Thoracic aorta (tissue), 2 donors: ENCODE measurements around the gene ZNF774. TPM values are rescaled to one million over a fixed set of nuclear protein-coding genes. Genes with fewer than 3 reads are reported as not detected.
"Not testable (repeated sequence)": the region's sequence is repeated elsewhere in the genome, so short reads cannot be mapped to it uniquely, and the experiment has no call there.

Experiments
- ATAC-seq: fragments of 150-250 bp; one replicate; pipeline ENCODE4 v1.8.0; 2017; ENCODE audit warnings: low read depth; ENCODE audit not compliant: insufficient number of reproducible peaks, low FRiP score
- DNase-seq: peaks from one replicate; pipeline ENCODE4 v3.0.0-alpha.2; 2020; ENCODE audit warnings: low spot score
- H3K27ac ChIP-seq, 2 donors: fragments of 200-600 bp; sonication (generic); 1 replicate in 1 of 2; 2 replicates in 1 of 2; pipeline ENCODE4 v1.5.1; 2016; ENCODE audit warnings: mild to moderate bottlenecking in 2 of 2, moderate library complexity in 2 of 2
- H3K27me3 ChIP-seq: fragments of 200-600 bp; sonication (generic); replicated peaks from 2 replicates; pipeline ENCODE4 v1.6.0; 2016; ENCODE audit warnings: mild to moderate bottlenecking; ENCODE audit not compliant: insufficient read depth
- H3K36me3 ChIP-seq: fragments of 200-600 bp; sonication (generic); one replicate; pipeline ENCODE4 v1.5.1; 2016
- H3K4me1 ChIP-seq, 2 donors: fragments of 200-600 bp; sonication (generic); 1 replicate in 1 of 2; 2 replicates in 1 of 2; pipeline versions ENCODE4 v1.5.1 to v1.6.0; 2016; ENCODE audit warnings: low read depth in 2 of 2, mild to moderate bottlenecking in 1 of 2; ENCODE audit not compliant: control insufficient read depth in 1 of 2
- H3K4me3 ChIP-seq: fragments of 200-600 bp; sonication (generic); 2 replicates; pipeline ENCODE4 v1.5.1; 2016; ENCODE audit warnings: mild to moderate bottlenecking
- H3K9me3 ChIP-seq: fragments of 200-600 bp; sonication (generic); 2 replicates; pipeline ENCODE4 v1.5.1; 2016
- total RNA-seq, 2 donors: library from RNA; depleted of rRNA; stranded (reverse); fragments of >200 nt; gene quantifications; one replicate each; pipeline versions ENCODE4 v1.1.0 to v1.2.3, GENCODE V29; 2016
- TF ChIP-seq, protein P1 (sequence below): fragments of 200-600 bp; sonication (generic); IDR thresholded peaks from one replicate; pipeline ENCODE4 v1.5.1; 2019; ENCODE audit warnings: antibody characterized with exemption

The ZNF774 gene
- 1 to 10 TPM; 1.6 to 7.7 TPM for total RNA-seq

DNA sequence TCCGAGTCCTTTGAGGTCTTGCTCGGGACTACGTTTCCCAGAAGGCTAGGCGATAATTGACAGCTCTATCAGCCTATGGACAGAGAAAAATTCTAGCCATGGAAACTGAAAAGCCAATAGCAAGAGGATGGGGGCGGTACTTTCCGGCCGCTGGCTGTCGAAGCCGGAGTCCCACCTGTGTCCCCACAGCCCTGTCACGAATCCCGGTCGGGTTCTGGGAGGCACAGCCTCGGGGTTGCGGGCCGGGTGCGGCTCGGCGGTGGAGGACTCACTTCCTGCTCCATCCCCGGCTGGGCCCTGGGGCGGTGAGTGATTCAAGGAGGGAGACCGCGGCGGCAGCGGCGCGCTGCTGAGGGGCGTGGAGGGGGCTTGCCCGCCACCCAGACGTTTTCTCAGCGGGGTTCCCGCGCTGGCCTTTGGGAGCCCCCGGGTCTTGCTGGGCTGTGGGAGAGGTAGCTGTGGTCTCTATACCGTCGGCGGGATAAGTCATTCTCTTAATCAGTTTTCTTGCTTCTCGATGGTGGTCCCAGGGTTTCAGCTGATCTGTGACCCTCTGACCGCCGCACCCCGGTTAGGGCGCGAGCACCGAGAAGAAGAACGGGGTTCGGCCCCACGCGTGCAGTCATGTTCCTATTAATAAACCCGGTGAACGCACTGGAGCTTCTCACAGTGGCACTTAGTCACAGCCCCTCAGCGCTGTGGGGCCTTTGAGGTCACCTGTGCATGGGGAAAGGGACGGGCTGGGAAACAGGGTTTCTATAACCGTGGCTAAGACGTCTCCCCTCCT, at the start of gene ZNF774:
Gene ZNF774, plus strand, starts transcription at position 178 of the 787 bp plus-strand sequence. CDS start 2,377 bp downstream, outside the sequence.
- ATAC-seq (peak; percentile 99), DNase-seq (peak; percentile 72)
- Histone ChIP-seq H3K9me3 (no peaks in the 10 kb centered on the region), H3K4me3 (peak within 1 kb of the TSS; percentile 76), H3K27ac (peak within 1 kb of the TSS; percentile 26 to 42), H3K27me3 (no peaks in the 10 kb centered on the region), H3K36me3 (no peaks in the 10 kb centered on the region), H3K4me1 (peaks cover 0 to 11% of the 10 kb centered on the region in 2 donors)
- TF ChIP-seq, protein P1, sequence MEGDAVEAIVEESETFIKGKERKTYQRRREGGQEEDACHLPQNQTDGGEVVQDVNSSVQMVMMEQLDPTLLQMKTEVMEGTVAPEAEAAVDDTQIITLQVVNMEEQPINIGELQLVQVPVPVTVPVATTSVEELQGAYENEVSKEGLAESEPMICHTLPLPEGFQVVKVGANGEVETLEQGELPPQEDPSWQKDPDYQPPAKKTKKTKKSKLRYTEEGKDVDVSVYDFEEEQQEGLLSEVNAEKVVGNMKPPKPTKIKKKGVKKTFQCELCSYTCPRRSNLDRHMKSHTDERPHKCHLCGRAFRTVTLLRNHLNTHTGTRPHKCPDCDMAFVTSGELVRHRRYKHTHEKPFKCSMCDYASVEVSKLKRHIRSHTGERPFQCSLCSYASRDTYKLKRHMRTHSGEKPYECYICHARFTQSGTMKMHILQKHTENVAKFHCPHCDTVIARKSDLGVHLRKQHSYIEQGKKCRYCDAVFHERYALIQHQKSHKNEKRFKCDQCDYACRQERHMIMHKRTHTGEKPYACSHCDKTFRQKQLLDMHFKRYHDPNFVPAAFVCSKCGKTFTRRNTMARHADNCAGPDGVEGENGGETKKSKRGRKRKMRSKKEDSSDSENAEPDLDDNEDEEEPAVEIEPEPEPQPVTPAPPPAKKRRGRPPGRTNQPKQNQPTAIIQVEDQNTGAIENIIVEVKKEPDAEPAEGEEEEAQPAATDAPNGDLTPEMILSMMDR, result no peak

DNA sequence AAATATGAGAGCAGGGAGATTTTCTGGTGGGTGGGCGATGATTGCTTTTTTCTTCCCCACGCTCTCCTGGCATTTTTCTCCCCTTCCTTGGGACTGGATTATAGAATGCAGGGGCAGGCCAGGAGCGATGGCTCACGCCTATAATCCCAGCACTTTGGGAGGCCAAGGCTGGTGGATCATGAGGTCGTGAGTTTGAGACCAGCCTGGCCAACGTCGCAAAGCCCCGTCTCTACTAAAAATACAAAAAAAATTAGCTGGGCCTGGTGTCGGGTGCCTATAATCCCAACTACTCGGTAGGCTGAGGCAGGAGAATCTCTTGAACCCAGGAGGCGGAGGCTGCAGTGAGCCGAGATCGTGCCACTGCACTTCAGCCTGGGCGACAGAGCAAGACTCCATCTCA, 46.7 kb upstream of the ZNF774 start:
- H3K36me3 ChIP-seq, H3K4me3 ChIP-seq, ATAC-seq, H3K9me3 ChIP-seq, H3K27ac ChIP-seq, DNase-seq, H3K27me3 ChIP-seq: not testable (repeated sequence)
- peaks cover 13 to 22% of the 10 kb centered on the region in 2 donors for H3K4me1 ChIP-seq

DNA sequence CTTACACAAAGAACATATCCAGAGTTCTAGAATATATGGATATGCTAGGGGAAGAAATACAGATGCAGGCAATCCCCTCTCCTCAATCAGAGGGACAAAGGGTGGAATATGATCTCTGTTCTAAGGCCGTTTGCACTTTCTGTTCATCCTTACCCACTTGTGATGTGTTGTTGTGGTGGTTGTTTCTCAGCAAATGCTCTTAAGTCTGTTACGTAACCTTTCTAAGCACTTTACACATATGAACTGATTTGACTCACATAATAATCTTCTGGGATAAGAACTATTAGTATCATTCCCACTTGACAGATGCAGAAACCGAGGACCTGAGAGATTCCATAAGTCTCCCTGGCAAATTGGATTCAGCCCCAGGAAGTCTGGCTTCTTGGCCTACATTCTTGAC, 46.2 kb upstream of the ZNF774 start:
- H3K4me3 ChIP-seq, result no peak overlapping the region
- no peaks in the 10 kb centered on the region for H3K36me3 ChIP-seq
- no peaks in the 10 kb centered on the region for H3K9me3 ChIP-seq
- no peak for DNase-seq
- H3K27me3 ChIP-seq, result no peaks in the 10 kb centered on the region
- TF ChIP-seq, protein P1, result no peak
- H3K4me1 ChIP-seq, result peaks cover 13 to 17% of the 10 kb centered on the region in 2 donors
- no peak for ATAC-seq
- H3K27ac ChIP-seq, result no peak overlapping the region

DNA sequence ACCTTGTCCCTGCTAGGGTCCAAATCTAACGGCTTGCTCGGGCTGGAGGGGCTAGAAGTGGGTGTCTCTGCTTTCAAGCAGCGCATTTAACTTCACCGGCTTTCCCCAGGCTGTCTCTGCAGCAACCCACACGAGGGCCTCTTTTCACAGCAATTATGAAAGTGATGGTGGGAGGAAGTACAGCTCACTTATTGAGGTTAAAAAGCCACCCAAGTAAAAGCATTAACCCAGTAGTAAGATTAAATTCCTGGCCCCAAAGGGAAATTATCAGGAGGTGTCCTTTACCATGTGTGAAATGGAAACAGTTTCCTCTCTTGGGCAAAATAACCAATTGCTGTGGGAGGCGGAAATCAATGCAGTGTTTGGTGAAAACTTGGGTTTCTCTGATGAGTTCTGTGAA, 45.5 kb upstream of the ZNF774 start:
- no peaks in the 10 kb centered on the region for H3K27me3 ChIP-seq
- no peak for ATAC-seq
- no peak overlapping the region for H3K27ac ChIP-seq
- peaks cover 7 to 10% of the 10 kb centered on the region in 2 donors for H3K4me1 ChIP-seq
- no peaks in the 10 kb centered on the region for H3K36me3 ChIP-seq
- no peaks in the 10 kb centered on the region for H3K9me3 ChIP-seq
- DNase-seq, result no peak
- TF ChIP-seq, protein P1, result no peak
- H3K4me3 ChIP-seq, result no peak overlapping the region

DNA sequence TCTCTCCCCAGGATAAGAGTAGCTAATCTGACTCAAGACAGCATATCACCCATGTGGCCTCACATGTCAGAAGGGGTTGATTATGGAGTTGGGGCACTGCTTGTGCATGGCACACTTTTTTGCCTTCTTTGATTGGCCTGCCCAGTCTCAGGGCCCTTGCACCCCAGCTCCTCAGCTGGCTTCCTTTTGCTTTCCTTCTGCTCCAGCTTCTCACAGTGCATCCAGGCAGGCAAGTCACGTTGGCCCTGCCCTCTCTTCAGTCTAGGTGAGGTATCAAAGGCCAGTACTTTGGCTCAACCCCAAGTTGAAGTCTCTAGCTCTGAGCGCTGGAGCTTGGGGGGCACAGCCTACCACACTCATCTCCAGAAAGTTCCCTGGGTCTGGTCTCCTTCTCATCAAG, 44.4 kb upstream of the ZNF774 start:
- H3K27me3 ChIP-seq, result no peaks in the 10 kb centered on the region
- TF ChIP-seq, protein P1, result no peak
- no peak overlapping the region for H3K27ac ChIP-seq
- no peak overlapping the region for H3K4me3 ChIP-seq
- H3K4me1 ChIP-seq, result no peaks in the 10 kb centered on the region
- no peaks in the 10 kb centered on the region for H3K9me3 ChIP-seq
- ATAC-seq (no peak), DNase-seq (no peak)
- no peaks in the 10 kb centered on the region for H3K36me3 ChIP-seq
